LNCaP clone FGC (cell line): ENCODE data around the gene SLC66A1.

Experiments
- DNase-seq: peaks from one replicate; pipeline ENCODE4 v3.0.0-alpha.2; 2011; ENCODE audit warnings: low read depth
- H3K4me3 ChIP-seq: 2 replicates; pipeline ENCODE4 v1.5.1; 2011; ENCODE audit warnings: mild to moderate bottlenecking, low read depth, low read length, control low read depth
- CTCF ChIP-seq: IDR thresholded peaks from 2 replicates; pipeline ENCODE4 v1.5.1; 2012; ENCODE audit warnings: mild to moderate bottlenecking; ENCODE audit not compliant: control insufficient read depth, insufficient read depth; ENCODE audit errors: extremely low read depth

SLC66A1 gene

DNA sequence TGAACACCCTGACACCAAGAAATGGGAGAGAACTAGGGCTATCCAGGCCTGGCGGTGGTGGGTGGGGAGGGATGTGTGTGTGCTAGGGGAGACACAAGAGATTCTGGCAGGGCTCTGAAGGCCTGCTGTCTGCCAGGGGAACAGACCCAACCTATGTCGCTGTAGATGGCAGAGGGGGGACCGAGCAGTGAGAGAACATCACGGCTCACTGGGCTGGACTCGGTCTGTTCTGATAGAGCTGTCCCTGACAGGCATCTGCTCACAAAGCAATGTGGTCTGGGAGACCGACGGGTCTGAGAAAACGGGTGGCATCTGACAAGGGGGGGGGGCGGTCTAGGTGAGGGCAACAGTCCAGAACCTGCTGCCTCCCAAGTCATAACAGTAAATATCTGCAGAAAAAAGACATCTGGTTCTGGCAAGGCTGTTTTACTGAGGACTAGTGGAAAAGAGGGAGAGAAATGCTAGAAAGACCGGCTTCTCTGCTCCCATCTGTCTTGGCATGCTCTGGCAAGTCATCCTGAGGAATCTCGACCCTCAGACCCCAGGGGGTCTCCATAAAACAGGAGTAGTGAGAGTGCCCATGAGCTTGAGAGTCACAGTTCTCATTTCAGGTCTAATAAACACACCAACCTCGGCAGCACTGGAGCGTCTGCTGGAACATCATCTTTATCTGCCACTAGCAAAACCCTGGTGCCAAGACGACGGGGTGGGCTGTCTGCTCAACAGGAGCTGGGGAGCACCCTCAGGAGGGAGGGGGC is 36.5 kb downstream of the SLC66A1 start:
- no peak overlapping the region for H3K4me3 ChIP-seq
- DNase-seq = no peak
- TF ChIP-seq CTCF = no peak

DNA sequence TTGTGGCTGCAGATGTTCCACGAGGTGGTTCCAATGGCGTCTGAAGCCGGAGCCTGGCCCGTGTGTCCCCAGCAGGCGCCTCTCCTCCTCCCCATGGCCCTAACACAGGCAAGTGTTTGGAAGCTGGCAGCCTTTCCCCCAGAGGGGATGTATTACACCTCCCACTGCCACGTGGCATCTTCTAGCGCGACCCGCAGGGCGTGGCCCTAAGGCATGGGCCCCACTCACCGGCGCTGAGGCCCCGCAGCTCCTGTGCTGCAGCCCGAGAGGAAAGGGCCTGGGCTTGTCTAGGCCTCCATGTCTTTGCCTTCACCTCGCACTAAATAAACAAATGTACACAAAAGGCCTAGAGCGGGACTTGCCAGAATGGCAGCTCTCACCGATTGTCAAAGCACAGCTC is 37.9 kb downstream of the SLC66A1 start:
- DNase-seq = no peak
- no peak overlapping the region for H3K4me3 ChIP-seq
- no peak for TF ChIP-seq CTCF

DNA sequence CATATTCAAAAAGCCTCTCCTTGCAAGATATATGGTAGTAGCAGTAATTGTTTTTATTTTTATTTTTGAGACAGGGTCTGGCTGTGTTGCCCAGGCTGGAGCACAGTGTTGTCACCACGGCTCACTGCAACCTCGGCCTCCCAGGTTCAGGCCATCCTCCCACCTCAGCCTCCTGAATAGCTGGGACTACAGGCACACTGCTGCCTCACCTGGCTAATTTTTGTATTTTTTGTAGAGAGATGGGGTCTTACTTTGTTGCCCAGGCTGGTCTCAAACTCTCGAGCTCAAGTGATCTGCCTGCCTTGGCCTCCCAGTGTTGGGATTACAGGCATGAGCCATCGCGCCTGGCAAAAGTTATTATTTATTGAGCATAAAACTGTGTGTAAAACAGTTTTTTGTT is 38.4 kb downstream of the SLC66A1 start:
- no peak for TF ChIP-seq CTCF
- no peak overlapping the region for H3K4me3 ChIP-seq
- no peak for DNase-seq

- no peak overlapping the region for H3K4me3 ChIP-seq
- TF ChIP-seq CTCF = no peak
- DNase-seq = no peak
Observed at GRCh38 chr1:19351873-19352272, 39.7 kb downstream of the SLC66A1 start.

DNA sequence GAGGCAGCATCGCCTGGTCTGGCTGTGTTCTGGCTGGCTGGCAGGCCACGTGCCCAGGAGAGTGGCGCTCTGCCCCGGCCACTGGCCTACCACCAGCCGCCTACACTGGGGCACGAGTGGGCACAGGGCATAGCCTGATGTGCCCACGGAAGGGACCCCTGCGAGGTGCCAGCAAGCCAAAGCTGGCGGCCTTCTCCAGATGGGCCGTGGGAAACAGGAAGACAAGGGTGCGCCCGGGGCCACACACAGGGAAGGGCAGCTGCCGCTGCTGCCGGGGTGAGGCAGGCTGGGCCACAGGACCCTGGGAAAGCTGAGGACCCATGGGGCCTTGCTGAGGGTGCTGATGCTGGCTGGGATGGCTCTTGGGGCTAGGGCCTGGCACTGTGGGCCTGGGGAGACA is 40.7 kb downstream of the SLC66A1 start:
- no peak for TF ChIP-seq CTCF
- no peak overlapping the region for H3K4me3 ChIP-seq
- DNase-seq = no peak

DNA sequence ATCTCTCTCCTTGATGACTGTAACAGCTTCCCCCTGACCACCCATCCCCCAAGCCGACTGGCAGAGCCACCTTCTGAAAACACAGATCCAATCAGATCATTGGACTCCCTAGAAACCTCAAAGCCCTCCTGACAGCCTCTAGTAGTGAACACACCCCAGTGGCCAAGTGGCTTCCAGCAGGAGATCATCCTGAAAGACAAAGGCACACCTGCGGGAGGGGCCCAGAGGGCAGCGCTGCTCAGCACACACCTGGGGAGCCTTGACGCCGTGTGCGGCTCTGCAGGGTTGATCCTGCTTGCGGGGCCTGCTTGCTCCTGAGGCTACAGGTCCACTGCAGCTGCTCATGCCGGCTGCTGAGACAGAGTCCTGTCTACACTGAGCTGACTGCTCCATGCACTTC is 41.5 kb downstream of the SLC66A1 start:
- TF ChIP-seq CTCF = no peak
- H3K4me3 ChIP-seq = no peak overlapping the region
- no peak for DNase-seq

- no peak for TF ChIP-seq CTCF
- no peak for DNase-seq
- no peak overlapping the region for H3K4me3 ChIP-seq
Observed at GRCh38 chr1:19354531-19354981, 42.4 kb downstream of the SLC66A1 start.
